ENCODE results near the gene GPLD1. TPM values are rescaled to one million over a fixed set of nuclear protein-coding genes. Genes with fewer than 3 reads are reported as not detected.

GPLD1 gene
- total RNA-seq, 1 experiment from 2014 or later: 10.1 TPM

DNA sequence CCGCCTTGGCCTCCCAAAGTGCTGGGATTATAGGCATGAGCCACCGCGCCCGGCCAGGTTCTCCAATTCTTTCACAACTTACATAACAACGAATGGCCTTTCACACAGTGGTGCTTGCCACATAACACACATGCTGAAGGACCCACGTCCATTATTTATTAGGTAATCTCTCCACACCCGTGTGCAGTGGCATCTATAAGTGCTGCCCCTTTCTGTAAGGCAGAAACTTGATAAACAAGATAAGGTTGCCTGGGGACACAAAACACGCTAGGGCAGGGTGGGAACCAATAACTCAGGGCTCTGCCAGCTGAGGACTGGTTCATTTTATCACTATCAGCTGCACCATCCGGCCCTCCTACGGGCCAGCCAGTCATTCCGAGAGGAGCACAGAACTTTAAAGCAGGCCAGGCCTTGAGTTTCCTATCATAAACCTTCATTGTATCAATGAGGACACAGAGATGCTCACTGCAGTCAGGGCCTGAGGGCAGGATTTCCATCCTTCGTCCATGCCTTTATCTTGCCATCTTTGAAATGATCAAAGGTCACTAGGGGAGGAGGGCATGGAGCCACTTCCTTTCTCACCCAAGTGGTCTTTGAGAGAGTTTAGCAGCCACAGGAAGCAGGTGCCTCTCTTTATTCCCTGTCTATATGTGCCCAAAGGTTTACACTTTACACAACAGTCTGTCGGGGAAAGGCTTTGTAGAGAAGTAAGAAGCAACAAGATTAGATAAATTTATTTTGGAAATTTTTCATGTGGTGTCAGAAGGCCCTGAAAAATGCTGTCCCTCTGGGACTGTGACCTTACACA is 37.6 kb downstream of the GPLD1 start:
- Mint-ChIP-seq H3K27ac (ENCODE audit: unreplicated experiment) (no peak overlapping the region), H3K27me3 (ENCODE audit: insufficient read depth, unreplicated experiment) (no peaks in the 10 kb centered on the region), H3K36me3 (ENCODE audit: insufficient read depth, unreplicated experiment) (no peaks in the 10 kb centered on the region), H3K9me3 (ENCODE audit: unreplicated experiment) (no peaks in the 10 kb centered on the region), H3K4me3 (ENCODE audit: unreplicated experiment) (no peak overlapping the region), H3K4me1 (ENCODE audit: low read depth, unreplicated experiment) (no peaks in the 10 kb centered on the region)
- Histone ChIP-seq H3K4me1 (no peaks in the 10 kb centered on the region), H3K9me3 (no peaks in the 10 kb centered on the region), H3K4me3 (ENCODE audit: low read depth, low read length) (no peak overlapping the region), H3K27me3 (replicated peaks; ENCODE audit: control insufficient read depth, insufficient read depth, low read length) (no peaks in the 10 kb centered on the region), H3K36me3 (ENCODE audit: control insufficient read depth, insufficient read depth, low read length) (no peaks in the 10 kb centered on the region)
- TF ChIP-seq, protein P1, sequence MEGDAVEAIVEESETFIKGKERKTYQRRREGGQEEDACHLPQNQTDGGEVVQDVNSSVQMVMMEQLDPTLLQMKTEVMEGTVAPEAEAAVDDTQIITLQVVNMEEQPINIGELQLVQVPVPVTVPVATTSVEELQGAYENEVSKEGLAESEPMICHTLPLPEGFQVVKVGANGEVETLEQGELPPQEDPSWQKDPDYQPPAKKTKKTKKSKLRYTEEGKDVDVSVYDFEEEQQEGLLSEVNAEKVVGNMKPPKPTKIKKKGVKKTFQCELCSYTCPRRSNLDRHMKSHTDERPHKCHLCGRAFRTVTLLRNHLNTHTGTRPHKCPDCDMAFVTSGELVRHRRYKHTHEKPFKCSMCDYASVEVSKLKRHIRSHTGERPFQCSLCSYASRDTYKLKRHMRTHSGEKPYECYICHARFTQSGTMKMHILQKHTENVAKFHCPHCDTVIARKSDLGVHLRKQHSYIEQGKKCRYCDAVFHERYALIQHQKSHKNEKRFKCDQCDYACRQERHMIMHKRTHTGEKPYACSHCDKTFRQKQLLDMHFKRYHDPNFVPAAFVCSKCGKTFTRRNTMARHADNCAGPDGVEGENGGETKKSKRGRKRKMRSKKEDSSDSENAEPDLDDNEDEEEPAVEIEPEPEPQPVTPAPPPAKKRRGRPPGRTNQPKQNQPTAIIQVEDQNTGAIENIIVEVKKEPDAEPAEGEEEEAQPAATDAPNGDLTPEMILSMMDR (IDR thresholded peaks at IDR 0.05; ENCODE audit: insufficient read depth in 1 of 2, low read depth in 1 of 2, low read length in 1 of 2, severe bottlenecking in 1 of 2, unreplicated experiment in 1 of 2): no peak
- CTCF ChIA-PET: no interaction called here
- POLR2A ChIA-PET: no interaction called here
- BruUV-seq (replicated peaks): no TSS peak
- intact Hi-C loops (cut with micrococcal nuclease; ENCODE audit: unreplicated experiment): no loop called here
- peak in 1 of 2 experiments; percentile 9 for DNase-seq

- no peaks in the 10 kb centered on the region for H3K27me3 ChIP-seq (replicated peaks; ENCODE audit: control insufficient read depth, insufficient read depth, low read length)
- no peaks in the 10 kb centered on the region for H3K36me3 Mint-ChIP-seq (ENCODE audit: insufficient read depth, unreplicated experiment)
- H3K4me1 ChIP-seq: no peaks in the 10 kb centered on the region
- no peak overlapping the region for H3K4me3 Mint-ChIP-seq (ENCODE audit: unreplicated experiment)
- no peak for DNase-seq
- no peaks in the 10 kb centered on the region for H3K36me3 ChIP-seq (ENCODE audit: control insufficient read depth, insufficient read depth, low read length)
- no peak overlapping the region for H3K4me3 ChIP-seq (ENCODE audit: low read depth, low read length)
- no peaks in the 10 kb centered on the region for H3K4me1 Mint-ChIP-seq (ENCODE audit: low read depth, unreplicated experiment)
- intact Hi-C loops (cut with micrococcal nuclease; ENCODE audit: unreplicated experiment): no loop called here
- no peaks in the 10 kb centered on the region for H3K9me3 ChIP-seq
- no peaks in the 10 kb centered on the region for H3K9me3 Mint-ChIP-seq (ENCODE audit: unreplicated experiment)
- ChIA-PET POLR2A (no interaction called here), CTCF (no interaction called here)
- TF ChIP-seq, protein P1 (IDR thresholded peaks at IDR 0.05; ENCODE audit: insufficient read depth in 1 of 2, low read depth in 1 of 2, low read length in 1 of 2, severe bottlenecking in 1 of 2, unreplicated experiment in 1 of 2): no peak
- H3K27me3 Mint-ChIP-seq (ENCODE audit: insufficient read depth, unreplicated experiment): no peaks in the 10 kb centered on the region
- no peak overlapping the region for H3K27ac Mint-ChIP-seq (ENCODE audit: unreplicated experiment)
- no TSS peak for BruUV-seq (replicated peaks)
These were observed 40.4 kb downstream of the GPLD1 start for GRCh38 chr6:24448828-24449525.

DNA sequence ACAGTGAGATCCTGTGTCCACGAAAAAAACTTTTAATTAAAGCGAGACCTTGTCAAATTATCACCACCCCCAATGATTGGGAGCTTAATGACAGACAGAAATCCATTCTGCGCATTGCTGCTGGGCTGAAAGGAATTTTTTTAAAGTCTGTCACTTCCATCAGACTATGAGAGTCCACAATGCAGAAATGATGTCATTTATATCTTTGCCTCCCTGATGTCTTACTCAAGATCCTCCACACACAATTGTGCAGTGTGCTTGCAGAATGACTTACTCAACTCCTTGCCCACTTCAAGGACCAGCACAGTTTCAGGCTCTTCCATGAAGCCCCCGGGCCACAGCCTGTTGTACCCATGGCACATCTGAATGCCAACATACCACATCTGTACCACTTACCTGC is 41.0 kb downstream of the GPLD1 start:
- intact Hi-C loops (cut with micrococcal nuclease; ENCODE audit: unreplicated experiment): no loop called here
- H3K9me3 ChIP-seq: no peaks in the 10 kb centered on the region
- ChIA-PET POLR2A (no interaction called here), CTCF (no interaction called here)
- no peaks in the 10 kb centered on the region for H3K36me3 Mint-ChIP-seq (ENCODE audit: insufficient read depth, unreplicated experiment)
- no peaks in the 10 kb centered on the region for H3K4me1 ChIP-seq
- no peaks in the 10 kb centered on the region for H3K27me3 ChIP-seq (replicated peaks; ENCODE audit: control insufficient read depth, insufficient read depth, low read length)
- H3K36me3 ChIP-seq (ENCODE audit: control insufficient read depth, insufficient read depth, low read length): no peaks in the 10 kb centered on the region
- H3K4me3 Mint-ChIP-seq (ENCODE audit: unreplicated experiment): no peak overlapping the region
- no peak for DNase-seq
- no TSS peak for BruUV-seq (replicated peaks)
- H3K4me1 Mint-ChIP-seq (ENCODE audit: low read depth, unreplicated experiment): no peaks in the 10 kb centered on the region
- no peaks in the 10 kb centered on the region for H3K27me3 Mint-ChIP-seq (ENCODE audit: insufficient read depth, unreplicated experiment)
- no peak overlapping the region for H3K27ac Mint-ChIP-seq (ENCODE audit: unreplicated experiment)
- TF ChIP-seq, protein P1 (IDR thresholded peaks at IDR 0.05; ENCODE audit: insufficient read depth in 1 of 2, low read depth in 1 of 2, low read length in 1 of 2, severe bottlenecking in 1 of 2, unreplicated experiment in 1 of 2): no peak
- H3K9me3 Mint-ChIP-seq (ENCODE audit: unreplicated experiment): no peaks in the 10 kb centered on the region
- no peak overlapping the region for H3K4me3 ChIP-seq (ENCODE audit: low read depth, low read length)
